Vagina (tissue), 2 donors: ENCODE measurements around the gene PLAAT5.

Source experiments
- CTCF ChIP-seq, 3 experiments: fragments of 450-650 bp in 2 of 3; fragments of 200-600 bp in 1 of 3; sonication (generic) in 1 of 3; IDR thresholded peaks; one replicate each; pipeline ENCODE4 v1.5.1; 2017 to 2019; ENCODE audit warnings: antibody characterized with exemption in 3 of 3, mild to moderate bottlenecking in 2 of 3, moderate library complexity in 2 of 3
- POLR2A ChIP-seq, 2 donors: fragments of 450-650 bp; IDR thresholded peaks; one replicate each; pipeline ENCODE4 v1.6.1; 2017; ENCODE audit warnings: antibody characterized with exemption in 2 of 2, mild to moderate bottlenecking in 2 of 2, moderate library complexity in 2 of 2
- POLR2AphosphoS5 ChIP-seq, 2 donors: sonication (generic); formaldehyde crosslinking; IDR thresholded peaks; one replicate each; pipeline ENCODE4 v1.9.0; 2017; ENCODE audit warnings: antibody characterized with exemption in 2 of 2, mild to moderate bottlenecking in 2 of 2, low read depth in 1 of 2; ENCODE audit not compliant: insufficient read depth in 1 of 2

- no peak for TF ChIP-seq CTCF (IDR thresholded peaks at IDR 0.05)
- no peak for TF ChIP-seq POLR2AphosphoS5 (IDR thresholded peaks at IDR 0.05; ENCODE audit: insufficient read depth in 1 of 2, low read depth in 1 of 2)
- no peak for TF ChIP-seq POLR2A (IDR thresholded peaks at IDR 0.05)
Observed at GRCh38 chr11:63448646-63449045, 42.3 kb downstream of the PLAAT5 start.
